Peyer's patch (tissue), 4 donors: ENCODE measurements around the gene NDUFAF4.

Experiments
- POLR2A ChIP-seq, 2 donors: fragments of 450-650 bp; IDR thresholded peaks; one replicate each; pipeline ENCODE4 v1.5.1; 2017; ENCODE audit warnings: antibody characterized with exemption in 2 of 2, mild to moderate bottlenecking in 2 of 2, moderate library complexity in 2 of 2
- TF ChIP-seq, protein P1 (sequence below), 6 experiments: fragments of 450-650 bp in 4 of 6; fragments of 200-600 bp in 2 of 6; sonication (generic) in 1 of 6; IDR thresholded peaks; one replicate each; pipeline ENCODE4 v1.5.1; 2017 to 2019; ENCODE audit warnings: antibody characterized with exemption in 6 of 6, mild to moderate bottlenecking in 3 of 6, moderate library complexity in 1 of 6

DNA sequence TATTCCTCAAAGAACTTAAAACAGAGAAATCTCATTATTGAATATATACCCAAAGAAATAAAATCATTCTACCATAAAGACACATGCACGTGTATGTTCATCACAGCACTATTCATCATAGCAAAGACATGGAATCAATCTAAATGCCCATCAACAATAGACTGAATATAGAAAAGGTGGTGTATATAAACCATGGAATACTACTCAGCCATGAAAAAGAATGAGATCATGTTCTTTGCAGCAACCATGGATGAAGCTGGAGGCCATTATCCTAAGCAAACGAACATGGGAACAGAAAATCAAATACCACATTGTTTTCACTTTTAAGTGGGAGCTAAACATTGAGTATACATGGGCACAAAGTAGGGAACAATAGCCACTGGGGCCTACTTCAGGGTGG lies 48.1 kb downstream of the NDUFAF4 start:
- TF ChIP-seq POLR2A (IDR thresholded peaks at IDR 0.05): no peak
- TF ChIP-seq, protein P1, sequence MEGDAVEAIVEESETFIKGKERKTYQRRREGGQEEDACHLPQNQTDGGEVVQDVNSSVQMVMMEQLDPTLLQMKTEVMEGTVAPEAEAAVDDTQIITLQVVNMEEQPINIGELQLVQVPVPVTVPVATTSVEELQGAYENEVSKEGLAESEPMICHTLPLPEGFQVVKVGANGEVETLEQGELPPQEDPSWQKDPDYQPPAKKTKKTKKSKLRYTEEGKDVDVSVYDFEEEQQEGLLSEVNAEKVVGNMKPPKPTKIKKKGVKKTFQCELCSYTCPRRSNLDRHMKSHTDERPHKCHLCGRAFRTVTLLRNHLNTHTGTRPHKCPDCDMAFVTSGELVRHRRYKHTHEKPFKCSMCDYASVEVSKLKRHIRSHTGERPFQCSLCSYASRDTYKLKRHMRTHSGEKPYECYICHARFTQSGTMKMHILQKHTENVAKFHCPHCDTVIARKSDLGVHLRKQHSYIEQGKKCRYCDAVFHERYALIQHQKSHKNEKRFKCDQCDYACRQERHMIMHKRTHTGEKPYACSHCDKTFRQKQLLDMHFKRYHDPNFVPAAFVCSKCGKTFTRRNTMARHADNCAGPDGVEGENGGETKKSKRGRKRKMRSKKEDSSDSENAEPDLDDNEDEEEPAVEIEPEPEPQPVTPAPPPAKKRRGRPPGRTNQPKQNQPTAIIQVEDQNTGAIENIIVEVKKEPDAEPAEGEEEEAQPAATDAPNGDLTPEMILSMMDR (IDR thresholded peaks at IDR 0.05): no peak
